HG03354 (cell line): ENCODE measurements around the gene PTPRC.

ENCODE experiments used
- ATAC-seq: cut with Tn5 transposase; IDR thresholded peaks from one replicate; pipeline ENCODE4 v1.9.1; 2021; ENCODE audit warnings: mild to moderate bottlenecking; ENCODE audit not compliant: unreplicated experiment, poor library complexity, severe bottlenecking

Gene PTPRC

DNA sequence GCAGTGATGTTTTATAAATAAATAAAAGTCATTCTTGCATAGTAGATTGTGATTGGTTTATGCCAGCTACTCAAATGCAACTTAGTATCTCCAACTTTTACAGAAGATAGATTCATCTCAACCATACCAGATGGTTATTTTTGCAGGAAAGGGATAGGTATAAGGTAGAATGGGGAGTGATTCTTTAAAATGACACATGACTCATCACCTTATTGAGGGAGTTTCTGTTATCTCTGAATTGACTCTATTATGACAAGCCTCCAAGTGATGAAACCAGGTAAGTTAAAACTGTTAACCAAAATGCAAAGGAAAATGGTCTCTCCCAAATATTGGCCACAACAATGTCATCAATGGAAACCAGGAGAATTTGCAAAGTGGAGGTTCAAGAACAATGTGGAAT, 54.5 kb downstream of the PTPRC start:
- no peak for ATAC-seq

DNA sequence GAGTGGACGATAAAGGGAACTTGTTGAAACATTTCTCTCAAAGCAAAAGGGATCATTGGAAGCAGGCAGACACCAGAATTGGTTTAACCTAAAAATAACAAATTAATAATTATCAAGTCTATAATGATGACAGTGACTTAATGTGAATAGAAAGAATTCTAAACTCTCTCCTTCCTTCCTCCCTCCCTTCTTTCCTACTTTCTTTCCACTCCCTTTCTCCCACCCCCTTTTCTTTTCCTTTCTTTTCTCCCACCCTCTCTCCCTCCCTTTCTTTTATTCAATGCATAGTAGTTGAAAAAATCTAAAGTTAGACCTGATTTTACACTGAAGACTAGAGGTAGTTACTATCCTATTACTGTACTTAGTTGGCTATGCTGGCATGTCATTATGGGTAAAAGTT, 55.7 kb downstream of the PTPRC start:
- no peak for ATAC-seq

GRCh38 chr1:198696211-198696610, 57.4 kb downstream of the PTPRC start:
- peak; percentile 78 for ATAC-seq

DNA sequence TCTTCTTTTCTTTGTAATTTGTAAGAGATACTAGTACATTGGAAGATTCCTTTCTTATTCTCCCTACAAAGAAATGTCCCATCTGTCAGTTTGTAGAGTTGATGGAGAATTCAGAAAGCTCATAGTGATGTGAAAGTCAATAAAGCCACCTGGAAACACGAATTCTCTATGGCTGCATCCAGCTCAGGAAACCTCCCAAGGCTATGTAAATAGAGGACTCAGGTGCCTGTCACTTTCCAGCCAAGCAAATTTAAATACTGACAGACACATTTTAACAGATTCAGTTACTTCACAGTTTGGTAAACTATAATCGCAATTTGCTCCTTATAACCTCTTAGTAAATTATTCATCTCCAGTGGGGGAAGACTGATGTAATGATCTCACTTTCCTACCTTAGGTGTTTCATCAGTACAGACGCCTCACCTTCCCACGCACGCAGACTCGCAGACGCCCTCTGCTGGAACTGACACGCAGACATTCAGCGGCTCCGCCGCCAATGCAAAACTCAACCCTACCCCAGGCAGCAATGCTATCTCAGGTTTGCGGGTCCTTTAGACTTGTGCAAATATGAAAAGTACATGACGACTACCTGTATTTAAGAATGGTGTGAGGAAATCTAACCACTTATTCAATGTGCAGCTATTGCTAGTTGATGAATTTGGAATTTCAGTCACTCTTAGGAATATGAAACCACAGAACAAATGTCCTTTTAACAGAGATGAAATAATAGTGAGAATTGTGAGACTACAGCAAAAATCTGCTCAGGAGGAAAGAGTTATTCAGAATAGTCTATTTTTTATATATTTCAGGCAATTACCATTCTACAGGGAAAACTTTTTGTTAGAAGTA, 60.6 kb downstream of the PTPRC start:
- no peak for ATAC-seq

DNA sequence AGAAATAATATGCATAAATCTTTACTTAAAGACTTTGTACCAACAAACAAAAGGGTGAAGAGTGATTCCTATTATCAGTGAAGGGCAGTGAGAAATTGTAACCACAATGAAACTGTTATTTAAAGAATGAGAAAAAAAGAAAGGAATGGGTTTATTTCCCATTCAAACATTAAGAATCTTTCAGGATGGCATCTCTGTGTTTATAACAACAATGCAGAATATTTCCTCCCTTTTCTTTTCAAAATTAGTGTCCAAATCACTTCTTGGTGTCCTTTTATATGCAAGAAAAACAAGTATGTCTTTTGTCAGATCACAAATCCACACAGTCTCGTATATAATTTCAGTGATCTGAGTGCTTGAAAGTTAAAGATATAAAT, 61.2 kb downstream of the PTPRC start:
- no peak for ATAC-seq

DNA sequence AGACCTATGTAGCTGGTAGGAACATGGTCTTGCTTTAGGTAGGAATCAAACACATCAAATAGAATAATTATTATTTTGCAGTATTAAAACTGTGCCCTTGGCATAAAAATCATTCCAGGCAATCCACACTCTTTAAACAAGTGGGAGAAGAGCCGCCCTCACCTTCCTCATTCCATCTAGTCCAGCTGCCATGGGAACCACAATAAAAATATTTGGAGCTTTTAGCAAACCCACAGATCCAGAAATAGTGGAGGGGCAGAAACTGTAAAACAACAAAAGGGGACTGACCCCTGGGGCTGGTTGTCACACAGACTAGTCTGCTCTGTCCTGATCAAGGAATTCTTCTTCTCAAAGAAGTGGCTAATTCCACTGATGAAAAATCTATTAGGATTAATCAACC, 61.6 kb downstream of the PTPRC start:
- no peak for ATAC-seq

GRCh38 chr1:198701250-198701649, 62.4 kb downstream of the PTPRC start:
- ATAC-seq: no peak

GRCh38 chr1:198701766-198702539, 63.1 kb downstream of the PTPRC start:
- no peak for ATAC-seq

GRCh38 chr1:198708761-198709525, 70.1 kb downstream of the PTPRC start:
- no peak for ATAC-seq

DNA sequence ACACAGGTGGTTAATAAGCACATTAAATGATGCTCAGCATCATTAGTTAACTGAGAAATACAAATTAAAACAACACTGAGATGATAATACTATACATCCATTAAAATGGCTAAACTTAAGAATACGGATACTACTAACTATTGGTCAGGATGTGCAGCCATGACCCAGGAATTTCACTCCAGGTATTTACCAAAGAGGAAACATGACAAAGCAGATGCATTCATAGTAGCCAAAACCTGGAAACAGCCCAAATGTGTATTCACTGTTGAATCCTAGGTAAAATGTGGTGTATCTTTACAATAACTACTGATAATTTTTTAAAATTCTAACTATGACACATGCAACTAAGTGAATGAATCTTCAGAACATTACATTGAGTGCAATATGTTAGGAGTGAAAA, 73.0 kb downstream of the PTPRC start:
- no peak for ATAC-seq

DNA sequence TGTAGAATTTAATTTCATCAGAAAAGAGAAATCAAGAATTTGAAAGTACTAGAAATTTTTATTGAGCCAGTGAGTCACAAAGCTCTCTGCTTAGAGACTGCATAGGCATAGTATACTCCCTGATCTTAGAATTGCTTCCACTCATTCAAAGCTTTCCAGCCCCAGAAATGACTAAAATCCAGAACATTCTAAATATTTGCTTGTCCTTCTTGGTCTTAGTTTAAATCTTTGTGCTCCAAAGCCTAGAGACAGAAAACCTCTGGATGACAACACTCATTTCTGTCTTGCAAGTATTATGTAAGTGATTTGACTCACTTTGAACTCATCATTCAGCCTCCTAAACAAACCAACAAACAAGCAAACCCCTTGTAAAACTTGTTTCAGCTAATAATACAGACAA, 74.2 kb downstream of the PTPRC start:
- no peak for ATAC-seq

DNA sequence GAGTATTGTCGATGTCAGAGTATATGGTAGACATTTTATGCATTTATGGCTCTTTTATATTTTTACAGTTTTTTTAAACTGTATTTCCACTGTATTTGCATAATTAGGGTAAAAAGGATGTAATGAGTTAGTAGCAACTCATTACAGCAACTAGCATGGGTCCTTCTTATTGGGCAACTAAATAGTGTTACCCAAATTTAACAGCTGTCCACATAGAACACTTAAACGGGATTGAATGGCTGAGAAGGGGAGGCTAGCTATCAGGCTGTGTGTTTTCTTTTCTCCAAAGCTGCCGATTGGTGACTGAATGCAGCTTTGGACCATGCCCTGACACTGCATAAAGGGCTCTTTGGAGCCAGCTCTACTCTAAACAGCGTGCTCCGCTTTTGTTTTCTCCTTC, 75.4 kb downstream of the PTPRC start:
- no peak for ATAC-seq

GRCh38 chr1:198716051-198716450, 77.2 kb downstream of the PTPRC start:
- no peak for ATAC-seq

DNA sequence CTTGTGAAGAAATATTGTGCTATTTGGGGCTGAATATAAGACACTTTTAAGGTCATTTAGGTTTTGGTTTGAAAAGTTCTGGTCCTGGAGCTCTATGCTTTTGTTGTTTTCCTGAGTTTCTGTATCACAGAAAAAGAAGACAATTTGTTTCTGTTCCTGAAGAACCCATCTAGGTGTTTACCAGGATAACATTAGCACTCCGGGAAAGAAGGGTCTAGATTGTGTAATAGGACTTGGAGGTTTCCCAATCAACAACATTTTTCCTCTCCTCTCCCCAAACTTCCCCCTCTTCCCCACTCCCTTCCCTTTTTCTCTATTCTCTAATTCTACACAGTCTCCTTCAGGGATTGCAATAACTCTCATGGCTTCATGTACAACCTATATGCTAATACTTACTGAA, 78.7 kb downstream of the PTPRC start:
- no peak for ATAC-seq

GRCh38 chr1:198723127-198723526, 84.3 kb downstream of the PTPRC start:
- no peak for ATAC-seq

- ATAC-seq: no peak
Measured at GRCh38 chr1:198725090-198725489, 86.2 kb downstream of the PTPRC start.

- ATAC-seq: no peak
Measured at GRCh38 chr1:198726455-198726854, 87.6 kb downstream of the PTPRC start.

GRCh38 chr1:198729195-198729863, 90.5 kb downstream of the PTPRC start:
- ATAC-seq: no peak

GRCh38 chr1:198730952-198731351, 92.1 kb downstream of the PTPRC start:
- no peak for ATAC-seq
